Osteocyte (in vitro differentiated cells): ENCODE data around the gene HSPA4. TPM values are rescaled to one million over a fixed set of nuclear protein-coding genes. Genes with fewer than 3 reads are reported as not detected.
"Not testable (repeated sequence)": the region's sequence is repeated elsewhere in the genome, so short reads cannot be mapped to it uniquely, and the experiment has no call there.

Source experiments
- DNase-seq: peaks from one replicate; pipeline ENCODE4 v3.0.0; 2021; ENCODE audit warnings: mixed read lengths; ENCODE audit not compliant: unreplicated experiment; ENCODE audit errors: extremely low spot score
- H3K27ac Mint-ChIP-seq: one replicate; pipeline ENCODE4 v1.8.0; 2021; ENCODE audit warnings: mild to moderate bottlenecking, mixed read lengths; ENCODE audit not compliant: unreplicated experiment
- H3K27me3 Mint-ChIP-seq: one replicate; pipeline ENCODE4 v1.8.0; 2021; ENCODE audit warnings: mixed read lengths; ENCODE audit not compliant: unreplicated experiment
- H3K36me3 Mint-ChIP-seq: one replicate; pipeline ENCODE4 v1.8.0; 2021; ENCODE audit warnings: mixed read lengths; ENCODE audit not compliant: unreplicated experiment
- H3K4me1 Mint-ChIP-seq: one replicate; pipeline ENCODE4 v1.8.0; 2021; ENCODE audit warnings: mixed read lengths; ENCODE audit not compliant: unreplicated experiment
- H3K4me3 Mint-ChIP-seq: one replicate; pipeline ENCODE4 v1.8.0; 2021; ENCODE audit warnings: mild to moderate bottlenecking, moderate library complexity, mixed read lengths; ENCODE audit not compliant: unreplicated experiment
- H3K9me3 Mint-ChIP-seq: one replicate; pipeline ENCODE4 v1.8.0; 2021; ENCODE audit warnings: mixed read lengths; ENCODE audit not compliant: unreplicated experiment
- CTCF ChIP-seq: fragments of 200-600 bp; sonication (generic); IDR thresholded peaks from 2 replicates; pipeline ENCODE4 v1.5.0; 2021; ENCODE audit warnings: antibody characterized with exemption, mild to moderate bottlenecking, moderate library complexity
- total RNA-seq: library from RNA; stranded (reverse); gene quantifications from 2 replicates; pipeline ENCODE4 v1.2.1, GENCODE V29; 2021

HSPA4 gene
- total RNA-seq, 1 donor from 2014 or later = 94.9 TPM

DNA sequence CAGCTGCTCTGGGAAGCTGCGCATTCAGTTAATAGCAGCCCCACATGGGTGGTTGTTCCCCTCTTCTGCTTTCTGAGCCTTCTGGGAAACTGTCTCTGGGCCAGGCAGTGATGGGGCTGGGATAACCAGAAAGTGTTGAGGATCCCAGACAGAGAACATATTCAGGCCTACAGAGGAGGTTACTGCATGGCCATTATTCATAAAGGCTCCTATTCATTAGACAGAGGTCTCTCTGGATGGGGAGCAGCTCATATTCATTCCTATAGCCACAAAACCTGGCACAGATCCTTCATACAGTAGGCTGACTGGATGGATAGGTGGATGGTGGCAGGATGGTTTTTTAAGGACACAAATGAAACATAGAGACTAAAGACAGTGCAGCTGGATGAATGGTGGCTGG lies 76.3 kb downstream of the HSPA4 start:
- H3K4me1 Mint-ChIP-seq = no peaks in the 10 kb centered on the region
- H3K9me3 Mint-ChIP-seq = no peaks in the 10 kb centered on the region
- H3K36me3 Mint-ChIP-seq = no peaks in the 10 kb centered on the region
- no peak overlapping the region for H3K4me3 Mint-ChIP-seq
- H3K27me3 Mint-ChIP-seq = peaks cover 29% of the 10 kb centered on the region
- no peak overlapping the region for H3K27ac Mint-ChIP-seq
- TF ChIP-seq CTCF = no peak
- peak; percentile 46 for DNase-seq

GRCh38 chr5:133129289-133129688 lies 77.5 kb downstream of the HSPA4 start:
- no peaks in the 10 kb centered on the region for H3K4me1 Mint-ChIP-seq
- TF ChIP-seq CTCF = no peak
- no peak overlapping the region for H3K27ac Mint-ChIP-seq
- H3K27me3 Mint-ChIP-seq = peaks cover 25% of the 10 kb centered on the region
- no peaks in the 10 kb centered on the region for H3K9me3 Mint-ChIP-seq
- no peak overlapping the region for H3K4me3 Mint-ChIP-seq
- H3K36me3 Mint-ChIP-seq = no peaks in the 10 kb centered on the region
- DNase-seq = no peak

GRCh38 chr5:133129950-133130349 lies 78.1 kb downstream of the HSPA4 start:
- DNase-seq = no peak
- Mint-ChIP-seq H3K9me3 (no peaks in the 10 kb centered on the region), H3K27me3 (peaks cover 25% of the 10 kb centered on the region), H3K4me1 (no peaks in the 10 kb centered on the region), H3K4me3 (no peak overlapping the region), H3K27ac (no peak overlapping the region), H3K36me3 (no peaks in the 10 kb centered on the region)
- no peak for TF ChIP-seq CTCF

DNA sequence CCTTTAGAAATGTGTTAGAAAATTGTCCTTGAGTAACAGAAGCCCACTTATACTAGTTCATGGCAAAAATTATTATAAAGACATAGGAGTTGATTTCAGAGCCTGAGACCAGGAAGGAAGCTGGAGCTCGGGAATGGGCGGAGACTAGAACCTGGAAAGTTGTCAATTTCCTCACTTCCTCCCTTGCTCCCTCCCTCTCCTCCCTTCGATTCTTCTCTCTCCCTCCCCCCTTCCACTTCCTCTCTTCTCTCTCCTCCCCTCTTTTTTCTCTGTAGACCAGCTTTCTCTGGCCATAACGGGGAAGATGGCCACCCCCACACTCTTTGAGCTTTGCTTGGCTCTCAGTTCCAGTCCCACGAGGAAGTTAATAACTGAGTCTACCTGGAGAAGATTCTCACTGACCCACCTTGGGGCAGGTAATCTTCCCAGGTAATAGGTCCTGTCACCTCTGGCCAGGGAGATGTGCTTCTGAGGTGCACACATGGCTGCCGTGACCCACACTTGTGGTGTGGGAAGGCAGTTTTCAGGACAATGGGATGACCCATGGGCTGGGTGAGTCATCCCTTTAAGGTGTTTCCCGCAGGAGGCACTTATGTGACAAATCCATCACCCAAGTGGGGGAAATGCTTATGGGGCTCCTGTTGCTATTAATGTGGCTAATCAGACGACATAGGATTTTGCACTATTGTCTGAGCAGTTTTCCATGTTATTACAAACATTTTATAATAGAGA lies 78.7 kb downstream of the HSPA4 start:
- no peak for TF ChIP-seq CTCF
- Mint-ChIP-seq H3K4me3 (no peak overlapping the region), H3K9me3 (no peaks in the 10 kb centered on the region), H3K4me1 (no peaks in the 10 kb centered on the region), H3K27me3 (peaks cover 25% of the 10 kb centered on the region), H3K36me3 (no peaks in the 10 kb centered on the region), H3K27ac (no peak overlapping the region)
- DNase-seq = no peak

- no peak overlapping the region for H3K4me3 Mint-ChIP-seq
- peaks cover 35% of the 10 kb centered on the region for H3K27me3 Mint-ChIP-seq
- no peak overlapping the region for H3K27ac Mint-ChIP-seq
- H3K4me1 Mint-ChIP-seq = no peaks in the 10 kb centered on the region
- no peaks in the 10 kb centered on the region for H3K36me3 Mint-ChIP-seq
- TF ChIP-seq CTCF = no peak
- peaks cover 5% of the 10 kb centered on the region for H3K9me3 Mint-ChIP-seq
- peak; percentile 11 for DNase-seq
These were observed 80.9 kb downstream of the HSPA4 start for GRCh38 chr5:133132717-133133116.

DNA sequence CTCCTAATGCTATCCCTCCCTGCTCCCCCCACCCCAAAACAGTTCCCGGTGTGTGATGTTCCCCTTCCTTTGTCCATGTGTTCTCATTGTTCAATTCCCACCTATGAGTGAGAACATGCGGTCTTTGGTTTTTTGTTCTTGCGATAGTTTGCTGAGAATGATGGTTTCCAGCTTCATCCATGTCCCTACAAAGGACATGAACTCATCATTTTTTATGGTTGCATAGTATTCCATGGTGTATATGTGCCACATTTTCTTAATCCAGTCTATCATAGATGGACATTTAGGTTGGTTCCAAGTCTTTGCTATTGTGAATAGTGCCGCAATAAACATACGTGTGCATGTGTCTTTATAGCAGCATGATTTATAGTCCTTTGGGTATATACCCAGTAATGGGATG lies 81.4 kb downstream of the HSPA4 start:
- not testable (repeated sequence) for H3K27ac Mint-ChIP-seq, H3K36me3 Mint-ChIP-seq, H3K9me3 Mint-ChIP-seq, DNase-seq, H3K4me1 Mint-ChIP-seq, H3K4me3 Mint-ChIP-seq
- H3K27me3 Mint-ChIP-seq = peaks cover 33% of the 10 kb centered on the region

DNA sequence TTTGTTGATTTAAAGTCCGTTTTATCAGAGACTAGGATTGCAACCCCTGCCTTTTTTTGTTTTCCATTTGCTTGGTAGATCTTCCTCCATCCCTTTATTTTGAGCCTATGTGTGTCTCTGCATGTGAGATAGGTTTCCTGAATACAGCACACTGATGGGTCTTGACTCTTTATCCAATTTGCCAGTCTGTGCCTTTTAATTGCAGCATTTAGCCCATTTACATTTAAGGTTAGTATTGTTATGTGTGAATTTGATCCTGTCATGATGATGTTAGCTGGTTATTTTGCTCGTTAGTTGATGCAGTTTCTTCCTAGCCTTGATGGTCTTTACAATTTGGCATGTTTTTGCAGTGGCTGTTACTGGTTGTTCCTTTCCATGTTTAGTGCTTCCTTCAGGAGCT lies 85.1 kb downstream of the HSPA4 start:
- H3K27ac Mint-ChIP-seq, DNase-seq, H3K4me3 Mint-ChIP-seq, H3K4me1 Mint-ChIP-seq, H3K9me3 Mint-ChIP-seq, H3K36me3 Mint-ChIP-seq: not testable (repeated sequence)
- H3K27me3 Mint-ChIP-seq = peaks cover 28% of the 10 kb centered on the region
